VCaP (cell line): Measurements from ENCODE around the gene PTGDS.

Experiments
- H3K27ac ChIP-seq: fragments of 450-650 bp; 2 replicates; pipeline ENCODE4 v1.5.1; 2017
- CTCF ChIP-seq: fragments of 450-650 bp; conservative IDR thresholded peaks from 2 replicates; pipeline ENCODE4 v1.5.1; 2017; ENCODE audit warnings: mild to moderate bottlenecking, moderate library complexity

Gene PTGDS

DNA sequence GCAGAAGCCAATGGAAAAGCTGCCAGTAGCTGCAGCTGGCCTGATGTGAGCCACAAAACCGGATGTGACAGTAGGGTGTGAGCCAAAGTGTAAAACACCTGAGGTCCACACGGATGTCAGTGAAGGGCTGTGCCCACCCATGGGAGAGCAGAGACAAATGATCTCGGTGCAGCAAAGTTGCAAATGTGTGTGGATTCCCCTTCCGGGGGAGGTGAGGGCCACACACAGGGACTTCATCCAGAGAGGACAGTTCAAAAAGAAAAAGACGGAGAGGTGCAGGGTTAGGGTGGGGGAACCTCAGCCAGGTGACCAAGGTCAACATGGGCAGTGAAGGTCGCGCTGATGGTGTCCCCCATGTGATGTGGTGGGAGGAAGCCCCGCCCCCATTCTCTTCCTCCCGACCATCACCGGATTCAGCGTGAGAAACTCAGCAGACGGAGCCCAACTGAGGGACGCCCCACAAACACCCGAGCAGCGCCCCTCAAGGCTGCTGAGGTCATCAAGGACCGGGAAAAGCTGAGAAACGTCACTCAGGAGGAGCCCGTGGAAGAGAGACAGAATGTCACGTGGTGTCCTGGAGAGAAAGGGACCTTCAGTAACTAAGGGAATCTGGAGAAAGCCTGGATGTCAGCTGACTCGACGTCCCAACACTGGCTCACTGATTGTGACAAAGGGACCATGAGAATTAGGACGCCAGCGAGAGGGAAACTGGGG, 11.4 kb upstream of the PTGDS start:
- TF ChIP-seq CTCF, result no peak
- no peak overlapping the region for H3K27ac ChIP-seq

DNA sequence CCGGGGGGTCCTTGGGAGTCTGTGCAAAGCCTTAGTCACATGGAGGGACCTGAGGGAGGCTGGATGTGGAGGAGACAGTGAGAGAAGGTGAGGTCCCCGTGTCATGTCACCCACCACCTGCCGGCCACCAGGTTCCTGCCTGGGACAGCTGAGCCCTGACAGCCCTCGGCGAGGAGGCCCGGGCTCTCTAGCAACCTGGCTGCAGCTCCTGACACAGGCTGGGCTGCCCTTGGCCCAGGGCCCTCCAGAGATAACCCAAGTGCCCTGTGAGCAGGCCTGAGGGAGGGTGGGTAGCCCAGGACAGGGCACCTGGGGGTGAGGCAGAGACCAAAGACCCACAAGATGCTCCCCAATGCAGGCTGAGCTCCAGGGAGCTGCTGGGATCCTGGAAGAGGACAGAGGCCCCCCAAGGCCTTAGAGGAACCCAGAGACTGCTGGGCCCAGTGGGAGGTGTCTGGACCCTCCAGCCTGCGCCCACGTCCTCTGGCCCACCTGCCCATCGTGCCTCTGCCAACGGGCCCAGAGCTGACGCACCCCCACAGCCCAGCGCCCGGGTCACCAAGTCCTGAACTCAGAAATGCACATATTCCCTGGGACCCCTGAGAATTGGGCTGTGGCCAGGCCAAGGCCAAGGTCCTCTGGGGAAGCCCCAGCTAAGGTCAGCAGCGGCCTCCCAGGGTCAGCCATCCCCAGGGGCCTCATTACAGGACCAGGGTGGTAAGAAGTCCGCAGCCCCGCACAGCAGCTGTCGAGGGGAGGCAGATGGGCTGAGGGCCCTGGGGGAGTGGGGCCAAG, 8.8 kb upstream of the PTGDS start:
- no peak overlapping the region for H3K27ac ChIP-seq
- no peak for TF ChIP-seq CTCF

DNA sequence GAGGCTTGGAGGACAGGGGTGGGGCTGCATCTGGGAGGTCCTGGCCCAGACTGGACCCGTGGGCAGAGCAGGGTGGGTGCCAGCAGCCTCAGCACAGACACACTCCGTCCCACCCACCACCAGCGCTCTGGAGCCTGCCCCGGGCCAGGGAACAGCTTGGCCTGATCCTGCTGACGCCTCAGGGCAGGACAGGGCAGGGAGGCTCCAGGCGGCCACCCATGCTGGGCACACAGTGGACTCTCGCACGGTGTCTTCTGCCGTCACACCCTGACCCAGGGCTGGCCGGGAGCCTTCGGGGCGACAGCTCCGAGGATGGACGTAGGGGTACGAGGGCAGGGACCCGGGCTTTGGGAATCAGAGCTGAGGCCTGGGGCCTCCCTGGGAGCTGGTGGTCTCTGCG, 8.2 kb upstream of the PTGDS start:
- no peak overlapping the region for H3K27ac ChIP-seq

GRCh38 chr9:136969774-136970173, 7.5 kb upstream of the PTGDS start:
- TF ChIP-seq CTCF, result no peak
- H3K27ac ChIP-seq, result no peak overlapping the region

More for the DNA sequence above, 8.2 kb upstream of the PTGDS start:
- no peak for TF ChIP-seq CTCF

GRCh38 chr9:136970361-136970760, 6.9 kb upstream of the PTGDS start:
- no peak overlapping the region for H3K27ac ChIP-seq
- TF ChIP-seq CTCF, result no peak

DNA sequence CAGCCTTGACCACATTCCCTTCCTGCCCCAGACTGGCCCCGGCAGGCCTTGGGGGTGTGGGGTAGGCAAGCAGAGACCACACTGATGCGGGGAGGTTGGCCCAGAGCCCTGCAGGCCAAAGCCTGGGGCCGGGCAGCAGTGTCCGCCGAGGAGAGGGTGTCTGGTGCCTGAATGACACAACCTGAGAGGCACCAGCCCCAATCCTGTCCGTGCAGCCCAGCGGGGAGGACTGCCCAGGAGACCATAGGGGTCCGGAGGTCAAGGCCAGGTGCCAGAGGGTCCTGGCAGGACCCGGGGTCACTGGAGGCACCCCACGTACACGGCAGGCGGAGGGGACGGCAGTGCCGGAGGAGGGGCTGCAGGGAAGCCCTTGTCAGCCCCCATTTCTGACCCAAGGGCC, 5.6 kb upstream of the PTGDS start:
- no peak overlapping the region for H3K27ac ChIP-seq
- no peak for TF ChIP-seq CTCF

GRCh38 chr9:136972335-136972734, 5.0 kb upstream of the PTGDS start:
- no peak overlapping the region for H3K27ac ChIP-seq

More at GRCh38 chr9:136972335-136972734, 5.0 kb upstream of the PTGDS start:
- no peak for TF ChIP-seq CTCF
